ENCODE data around the gene TRAIP.

Gene TRAIP

GRCh38 chr3:49813497-49814174 is 42.7 kb downstream of the TRAIP start, which contains the start of gene UBA7:
Gene UBA7, minus strand, starts transcription at chr3:49813953. Its CDS starts 166 bp downstream, at chr3:49813787.
- DNase-seq, result peak; percentile 44 to 49

- DNase-seq, result no peak
Measured at GRCh38 chr3:49812916-49813496, 43.4 kb downstream of the TRAIP start.

- DNase-seq, result no peak
Measured at GRCh38 chr3:49807431-49808114, 48.8 kb downstream of the TRAIP start.

- DNase-seq, result no peak
Measured at GRCh38 chr3:49806850-49807249, 49.5 kb downstream of the TRAIP start.

- no peak for DNase-seq
Measured at GRCh38 chr3:49805897-49806701, 50.3 kb downstream of the TRAIP start.

- DNase-seq, result no peak
Measured at GRCh38 chr3:49805367-49805782, 51.0 kb downstream of the TRAIP start.

- no peak for DNase-seq
Measured at GRCh38 chr3:49804141-49805041, 52.0 kb downstream of the TRAIP start.

GRCh38 chr3:49803465-49804140 is 52.8 kb downstream of the TRAIP start:
- peak; percentile 55 to 56 for DNase-seq

- DNase-seq, result peak; percentile 91
Measured at GRCh38 chr3:49802719-49803464, 53.5 kb downstream of the TRAIP start, which contains the start of gene INKA1. Gene INKA1, plus strand, starts transcription at chr3:49803261. Its CDS starts 132 bp downstream, at chr3:49803393.

GRCh38 chr3:49801160-49801559 is 55.2 kb downstream of the TRAIP start:
- DNase-seq, result no peak

GRCh38 chr3:49799761-49800160 is 56.6 kb downstream of the TRAIP start, which contains the start of gene CDHR4:
Gene CDHR4, minus strand, starts transcription at chr3:49799873. Its CDS starts 61 bp downstream, at chr3:49799812.
- DNase-seq, result no peak

- no peak for DNase-seq
Measured at GRCh38 chr3:49799105-49799504, 57.3 kb downstream of the TRAIP start.

GRCh38 chr3:49794926-49795905 is 61.1 kb downstream of the TRAIP start:
- DNase-seq, result no peak

GRCh38 chr3:49794431-49794830 is 61.9 kb downstream of the TRAIP start:
- no peak for DNase-seq

- no peak for DNase-seq
Measured at GRCh38 chr3:49793486-49794085, 62.8 kb downstream of the TRAIP start.

- DNase-seq, result no peak
Measured at GRCh38 chr3:49792371-49793150, 63.8 kb downstream of the TRAIP start.

- DNase-seq, result no peak
Measured at GRCh38 chr3:49791571-49791970, 64.8 kb downstream of the TRAIP start.
